SK-N-SH (cell line): ENCODE data around the gene TMEM129. TPM values are rescaled to one million over a fixed set of nuclear protein-coding genes. Genes with fewer than 3 reads are reported as not detected.

Experiments used
- CTCF ChIA-PET: fragments of 300-600, 350-600 bp; formaldehyde crosslinking; extraction: SDS; loops from one replicate; lab custom pipeline; 2021; lab: Yijun Ruan, JAX
- POLR2A ChIA-PET: fragments of 350-600 bp; sonication (Branson Sonifier 250); formaldehyde crosslinking; extraction: SDS; loops from one replicate; lab custom pipeline; 2020; ENCODE audit warnings: antibody characterized with exemption, inconsistent platforms; lab: Yijun Ruan, JAX
- DNase-seq: peaks from one replicate; pipeline ENCODE4 v3.0.0; 2012
- H2AFZ ChIP-seq: fragments of 200-600 bp; sonication (generic); 2 replicates; pipeline ENCODE4 v1.8.1; 2016; ENCODE audit warnings: antibody characterized with exemption, mild to moderate bottlenecking, low read depth
- H3F3A ChIP-seq: fragments of 200-600 bp; sonication (generic); replicated peaks from 2 replicates; pipeline ENCODE3; 2016; ENCODE audit warnings: antibody characterized with exemption, mild to moderate bottlenecking; ENCODE audit not compliant: insufficient read depth
- H3K27ac ChIP-seq, 2 experiments: fragments of 200-500 bp in 1 of 2; fragments of 200-600 bp in 1 of 2; sonication (Bioruptor generic) in 1 of 2; sonication (generic), shearing (Covaris generic) in 1 of 2; 2 replicates each; pipeline versions ENCODE4 v1.5.1 to v1.6.1; 2014 to 2016; ENCODE audit warnings: low read depth in 2 of 2, inconsistent platforms in 1 of 2, low read length in 1 of 2, mild to moderate bottlenecking in 1 of 2, mixed read lengths in 1 of 2
- H3K27me3 ChIP-seq: fragments of 200-600 bp; sonication (generic), shearing (Covaris generic); 2 replicates; pipeline ENCODE4 v1.6.1; 2016; ENCODE audit warnings: mixed run types; ENCODE audit not compliant: insufficient read depth
- H3K36me3 ChIP-seq, 2 experiments: fragments of 200-500 bp in 1 of 2; fragments of 200-600 bp in 1 of 2; sonication (Bioruptor generic) in 1 of 2; sonication (generic) in 1 of 2; replicated peaks in 1 of 2; 2 replicates each; pipeline versions ENCODE3 to v1.5.1; 2014 to 2016; ENCODE audit warnings: low read length in 1 of 2, mild to moderate bottlenecking in 1 of 2; ENCODE audit not compliant: insufficient read depth in 2 of 2, control insufficient read depth in 1 of 2
- H3K4me1 ChIP-seq, 2 experiments: fragments of 200-500 bp in 1 of 2; fragments of 200-600 bp in 1 of 2; sonication (Bioruptor generic) in 1 of 2; sonication (generic), shearing (Covaris generic) in 1 of 2; 2 replicates each; pipeline versions ENCODE4 v1.5.1 to v1.6.1; 2014 to 2016; ENCODE audit warnings: low read depth in 1 of 2, low read length in 1 of 2, mixed run types in 1 of 2; ENCODE audit not compliant: insufficient read depth in 2 of 2, control insufficient read depth in 1 of 2
- H3K4me2 ChIP-seq: fragments of 200-600 bp; sonication (generic), shearing (Covaris generic); 2 replicates; pipeline ENCODE4 v1.6.1; 2017; ENCODE audit warnings: mixed run types
- H3K4me3 ChIP-seq, 2 experiments: fragments of 200-500 bp in 1 of 2; fragments of 200-600 bp in 1 of 2; sonication (Bioruptor generic) in 1 of 2; sonication (generic), shearing (Covaris generic) in 1 of 2; 2 replicates each; pipeline versions ENCODE4 v1.5.1 to v1.8.1; 2014 to 2016; ENCODE audit warnings: low read depth in 2 of 2, inconsistent platforms in 1 of 2, low read length in 1 of 2, mild to moderate bottlenecking in 1 of 2, mixed read lengths in 1 of 2, moderate library complexity in 1 of 2
- H3K79me2 ChIP-seq: fragments of 200-600 bp; sonication (generic); 2 replicates; pipeline ENCODE4 v1.8.1; 2017; ENCODE audit warnings: mild to moderate bottlenecking; ENCODE audit not compliant: insufficient read depth
- H3K9ac ChIP-seq: fragments of 200-600 bp; sonication (generic); 2 replicates; pipeline ENCODE4 v1.6.1; 2017; ENCODE audit warnings: mixed run types
- H3K9me2 ChIP-seq: fragments of 200-600 bp; sonication (generic); 2 replicates; pipeline ENCODE4 v1.6.1; 2017; ENCODE audit warnings: mixed run types
- H3K9me3 ChIP-seq: fragments of 200-600 bp; sonication (generic); 2 replicates; pipeline ENCODE4 v1.6.1; 2017; ENCODE audit warnings: mixed run types, mild to moderate bottlenecking, moderate library complexity
- H4K20me1 ChIP-seq: fragments of 200-600 bp; sonication (generic); 2 replicates; pipeline ENCODE4 v1.6.1; 2017; ENCODE audit warnings: mild to moderate bottlenecking, mixed run types; ENCODE audit not compliant: insufficient read depth
- CHD2 ChIP-seq: fragments of 150-350 bp; IDR thresholded peaks from 2 replicates; pipeline ENCODE4 v1.6.1; 2018; ENCODE audit warnings: low read length; ENCODE audit not compliant: partially characterized antibody
- CTCF ChIP-seq: fragments of 200-600 bp; sonication (generic); IDR thresholded peaks from 2 replicates; pipeline ENCODE4 v1.6.1; 2017; ENCODE audit warnings: antibody characterized with exemption, mild to moderate bottlenecking, moderate library complexity
- FOSL2 ChIP-seq: IDR thresholded peaks from 2 replicates; pipeline ENCODE4 v1.4.0; 2012; ENCODE audit warnings: low read depth, mild to moderate bottlenecking, moderate library complexity, borderline replicate concordance
- FOXM1 ChIP-seq: IDR thresholded peaks from 2 replicates; pipeline ENCODE4 v1.4.0; 2012; ENCODE audit warnings: low read depth, mild to moderate bottlenecking
- MAX ChIP-seq: IDR thresholded peaks from 2 replicates; pipeline ENCODE4 v1.4.0; 2012; ENCODE audit warnings: low read depth
- MEF2A ChIP-seq: IDR thresholded peaks from 2 replicates; pipeline ENCODE4 v1.4.0; 2012; ENCODE audit warnings: low read depth, borderline replicate concordance
- MXI1 ChIP-seq: IDR thresholded peaks from 2 replicates; pipeline ENCODE4 v1.6.1; 2012; ENCODE audit warnings: mild to moderate bottlenecking, low read depth, low read length, improper control_type of control experiment
- NFIC ChIP-seq: IDR thresholded peaks from 2 replicates; pipeline ENCODE4 v1.4.0; 2012; ENCODE audit warnings: borderline replicate concordance
- POLR2AphosphoS5 ChIP-seq: IDR thresholded peaks from 2 replicates; pipeline ENCODE4 v1.6.1; 2012; ENCODE audit warnings: low read depth, low read length
- REST ChIP-seq: IDR thresholded peaks from 2 replicates; pipeline ENCODE4 v1.6.1; 2012; ENCODE audit warnings: mild to moderate bottlenecking, low read depth, low read length, moderate library complexity
- RFX5 ChIP-seq: IDR thresholded peaks from 2 replicates; pipeline ENCODE4 v1.6.1; 2012; ENCODE audit warnings: mild to moderate bottlenecking, improper control_type of control experiment, low read length
- TAF1 ChIP-seq: IDR thresholded peaks from 2 replicates; pipeline ENCODE4 v1.6.1; 2012; ENCODE audit warnings: low read depth, mild to moderate bottlenecking, low read length, moderate library complexity, borderline replicate concordance
- TEAD4 ChIP-seq: IDR thresholded peaks from 2 replicates; pipeline ENCODE4 v1.4.0; 2012; ENCODE audit warnings: mild to moderate bottlenecking, borderline replicate concordance; ENCODE audit not compliant: insufficient read depth
- WGBS: methylation state at CpG from one replicate; pipeline ENCODE4 v1.1.6; 2017; ENCODE audit warnings: low lambda C conversion rate; 5-methylcytosine and 5-hydroxymethylcytosine counted together
- polyA plus RNA-seq, 3 experiments: library from polyadenylated mRNA; depleted of rRNA; stranded (reverse); fragments of >200 nt; gene quantifications; 2 replicates each; pipeline ENCODE4 v1.2.3, GENCODE V29; 2012

Gene TMEM129
- polyA plus RNA-seq, 1 of the 3 experiments (the other 2 are of a cell fraction) = 36.5 TPM

- Histone ChIP-seq H3K4me2 (peak overlapping the region; percentile 99), H3K9me2 (no peaks in the 10 kb centered on the region), H3F3A (peaks cover 24% of the 10 kb centered on the region), H2AFZ (no peak overlapping the region), H3K27me3 (no peaks in the 10 kb centered on the region), H3K9me3 (no peaks in the 10 kb centered on the region), H4K20me1 (peaks cover 37% of the 10 kb centered on the region), H3K4me3 (peak overlapping the region; percentile 77 to 97), H3K36me3 (peaks cover 6 to 31% of the 10 kb centered on the region in 2 experiments), H3K27ac (peak overlapping the region; percentile 90 to 97), H3K4me1 (peaks cover 13 to 23% of the 10 kb centered on the region in 2 experiments; a peak in 2 of 4 replicates), H3K79me2 (peaks cover 89% of the 10 kb centered on the region), H3K9ac (peak overlapping the region; percentile 100)
- 11% methylated on average over 22 of the region's 22 CpGs for WGBS
- DNase-seq = no peak
- TF ChIP-seq MAX = no peak
- TF ChIP-seq NFIC = no peak
- no peak for TF ChIP-seq CTCF
- no peak for TF ChIP-seq FOSL2
- TF ChIP-seq RFX5 = no peak
- TF ChIP-seq CHD2 = no peak
- no peak for TF ChIP-seq MXI1
- no peak for TF ChIP-seq MEF2A
- TF ChIP-seq TEAD4 = no peak
- no peak for TF ChIP-seq TAF1
- TF ChIP-seq FOXM1 = no peak
- TF ChIP-seq POLR2AphosphoS5 = no peak
- TF ChIP-seq REST = no peak
- ChIA-PET CTCF (interaction anchor here (0.7 to 2.1 kb wide), 4 partner anchors 18 to 188 kb away, joined by 3 to 19 read pairs (median 4); no protein-coding TSS in a partner anchor), POLR2A (interaction anchor here (1.3 to 2.1 kb wide), 2 partner anchors 10 to 66 kb away, joined by 4 to 16 read pairs; partner anchors contain the start of genes TACC3 and TMEM129)
Measured at GRCh38 chr4:1711055-1711570, 10.0 kb downstream of the TMEM129 start.
